HepG2 (cell line): ENCODE results near the gene CNNM3. TPM values are rescaled to one million over a fixed set of nuclear protein-coding genes. Genes with fewer than 3 reads are reported as not detected.
A peak's percentile ranks its signal among the peaks of the same experiment; 100 is the strongest.

Source experiments
- AHR ChIP-seq: IDR thresholded peaks from 2 replicates; pipeline ENCODE4 v1.6.1; 2018; ENCODE audit warnings: missing genetic modification reagents, missing compliant biosample characterization
- CREM ChIP-seq, 2 experiments: sonication (generic) in 1 of 2; formaldehyde crosslinking in 1 of 2; IDR thresholded peaks; 2 replicates each; pipeline versions ENCODE4 v1.4.0 to v1.6.1; 2016 to 2020; ENCODE audit warnings: antibody characterized with exemption in 1 of 2, mild to moderate bottlenecking in 1 of 2, missing genetic modification reagents in 1 of 2
- E2F2 ChIP-seq: sonication (generic); formaldehyde crosslinking; IDR thresholded peaks from 2 replicates; pipeline ENCODE4 v1.4.0; 2020; ENCODE audit warnings: missing genetic modification reagents, borderline replicate concordance
- GATAD1 ChIP-seq: IDR thresholded peaks from 2 replicates; pipeline ENCODE4 v1.6.1; 2016; ENCODE audit warnings: missing genetic modification reagents, missing compliant biosample characterization
- HNF1A ChIP-seq, 2 experiments: sonication (generic) in 1 of 2; formaldehyde crosslinking in 1 of 2; IDR thresholded peaks; 2 replicates each; pipeline versions ENCODE4 v1.4.0 to v1.6.1; 2016 to 2020; ENCODE audit warnings: borderline replicate concordance in 1 of 2, low read depth in 1 of 2, mild to moderate bottlenecking in 1 of 2, missing genetic modification reagents in 1 of 2
- KDM2A ChIP-seq: sonication (generic); formaldehyde crosslinking; IDR thresholded peaks from 2 replicates; pipeline ENCODE4 v1.4.0; 2020; ENCODE audit warnings: low read depth, missing genetic modification reagents, borderline replicate concordance
- KLF12 ChIP-seq: sonication (generic); formaldehyde crosslinking; IDR thresholded peaks from 2 replicates; pipeline ENCODE4 v1.4.0; 2020; ENCODE audit warnings: missing genetic modification reagents, borderline replicate concordance
- MTF2 ChIP-seq: sonication (generic); formaldehyde crosslinking; IDR thresholded peaks from 2 replicates; pipeline ENCODE4 v1.5.0; 2020; ENCODE audit warnings: missing genetic modification reagents, borderline replicate concordance
- PRMT3 ChIP-seq: sonication (generic); formaldehyde crosslinking; IDR thresholded peaks from 2 replicates; pipeline ENCODE4 v1.8.1; 2022; ENCODE audit warnings: low read depth, mild to moderate bottlenecking, moderate library complexity, missing genetic modification reagents, borderline replicate concordance
- RBM39 ChIP-seq: fragments of 200-400 bp; formaldehyde crosslinking; IDR thresholded peaks from one replicate; pipeline ENCODE4 v1.6.1; 2018; ENCODE audit warnings: antibody characterized with exemption, mild to moderate bottlenecking, low read depth, low read length; ENCODE audit not compliant: poor library complexity, severe bottlenecking
- SRSF4 ChIP-seq: fragments of 200-400 bp; formaldehyde crosslinking; IDR thresholded peaks from one replicate; pipeline ENCODE4 v1.6.1; 2018; ENCODE audit warnings: mild to moderate bottlenecking, low read depth, low read length, moderate library complexity; ENCODE audit not compliant: poor library complexity, severe bottlenecking
- TIGD3 ChIP-seq: sonication (generic); formaldehyde crosslinking; IDR thresholded peaks from 2 replicates; pipeline ENCODE4 v1.5.1; 2020; ENCODE audit warnings: mild to moderate bottlenecking, missing genetic modification reagents, borderline replicate concordance
- ZBTB42 ChIP-seq: sonication (generic); formaldehyde crosslinking; IDR thresholded peaks from 2 replicates; pipeline ENCODE4 v1.5.0; 2020; ENCODE audit warnings: mild to moderate bottlenecking, missing genetic modification reagents
- ZNF275 ChIP-seq: sonication (generic); formaldehyde crosslinking; IDR thresholded peaks from 2 replicates; pipeline ENCODE4 v1.8.0; 2022; ENCODE audit warnings: missing genetic modification reagents, mild to moderate bottlenecking, inconsistent platforms, borderline replicate concordance
- ZNF326 ChIP-seq: sonication (generic); formaldehyde crosslinking; IDR thresholded peaks from 2 replicates; pipeline ENCODE4 v1.4.0; 2020; ENCODE audit warnings: missing genetic modification reagents, borderline replicate concordance
- ZNF496 ChIP-seq: sonication (generic); formaldehyde crosslinking; IDR thresholded peaks from 2 replicates; pipeline ENCODE4 v1.8.1; 2023; ENCODE audit warnings: mild to moderate bottlenecking, moderate library complexity, missing genetic modification reagents; ENCODE audit not compliant: insufficient replicate concordance
- ZNF768 ChIP-seq: sonication (generic); formaldehyde crosslinking; IDR thresholded peaks from 2 replicates; pipeline ENCODE4 v1.4.0; 2020; ENCODE audit warnings: missing genetic modification reagents
- ZNF83 ChIP-seq: sonication (generic); formaldehyde crosslinking; IDR thresholded peaks from 2 replicates; pipeline ENCODE4 v1.4.0; 2020; ENCODE audit warnings: missing genetic modification reagents, mild to moderate bottlenecking, borderline replicate concordance
- ZNF839 ChIP-seq: sonication (generic); formaldehyde crosslinking; IDR thresholded peaks from 2 replicates; pipeline ENCODE4 v1.4.0; 2020; ENCODE audit warnings: missing genetic modification reagents, mild to moderate bottlenecking, borderline replicate concordance
- polyA plus RNA-seq, 8 experiments: library from polyadenylated mRNA; depleted of rRNA in 3 of 8; stranded (reverse) in 7 of 8; unstranded in 1 of 8; fragments of >200 nt; fragmentation: Illumina TruSeq in 4 of 8; extraction: Trizol in 4 of 8; gene quantifications; 2 replicates each; pipeline versions ENCODE4 v1.2.1 to v1.2.3, GENCODE V29; 2011 to 2016; ENCODE audit warnings: low read depth in 4 of 8, missing spikeins in 1 of 8, mixed read lengths in 1 of 8; ENCODE audit not compliant: insufficient read depth in 1 of 8
- total RNA-seq, 5 experiments: library from RNA; depleted of rRNA; stranded (reverse); fragments of >200 nt; fragmentation: Illumina TruSeq; extraction: Trizol; gene quantifications; 2 replicates each; pipeline ENCODE4 v1.2.3, GENCODE V29; 2016; ENCODE audit warnings: low read depth in 1 of 5

CNNM3 gene
- total and polyA plus RNA-seq, 2 of the 13 experiments (the other 11 are each of a cell fraction or from before 2014, with no cell fraction given), result 21.2 to 27.9 TPM

- TF ChIP-seq E2F2, result no peak
- no peak; the same call in 1 of the 2 replicates for TF ChIP-seq MTF2 (CRISPR knock-in tag)
- no peak for TF ChIP-seq ZNF839
- TF ChIP-seq ZNF275 (CRISPR knock-in tag), result 0 out of 2 replicates have a peak, but pooled peaks have one; percentile 2
- no peak for TF ChIP-seq ZNF326 (CRISPR knock-in tag)
- peak; percentile 61; the same call in 1 of the 2 replicates for TF ChIP-seq KDM2A (CRISPR knock-in tag)
- peak; percentile 77 for TF ChIP-seq GATAD1 (CRISPR knock-in tag)
- no peak for TF ChIP-seq ZBTB42 (CRISPR knock-in tag)
- no peak for TF ChIP-seq SRSF4
- TF ChIP-seq ZNF83 (CRISPR knock-in tag), result 0 out of 2 replicates have a peak, but pooled peaks have one; percentile 29
- peak; percentile 18 for TF ChIP-seq RBM39
- peak; percentile 24 for TF ChIP-seq ZNF768 (CRISPR knock-in tag)
- peak; percentile 85 for TF ChIP-seq KLF12 (CRISPR knock-in tag)
- no peak for TF ChIP-seq ZNF496 (CRISPR knock-in tag)
- TF ChIP-seq PRMT3 (CRISPR knock-in tag), result no peak
- TF ChIP-seq AHR (CRISPR knock-in tag), result peak; percentile 10; the same call in 1 of the 2 replicates
- TF ChIP-seq CREM (IDR thresholded peaks at IDR 0.05), result peak; percentile 41; the same call in 1 of the 2 replicates
- no peak for TF ChIP-seq CREM (CRISPR knock-in tag; IDR thresholded peaks at IDR 0.05)
- TF ChIP-seq TIGD3 (CRISPR knock-in tag), result no peak
- no peak for TF ChIP-seq HNF1A (IDR thresholded peaks at IDR 0.05; ENCODE audit: low read depth)
- TF ChIP-seq HNF1A (CRISPR knock-in tag; IDR thresholded peaks at IDR 0.05; ENCODE audit: borderline replicate concordance), result peak; percentile 62; the same call in 1 of the 2 replicates
Observed at GRCh38 chr2:96868555-96869280, 52.6 kb downstream of the CNNM3 start (continued).
